ENCODE measurements around the gene PAPPA2. TPM values are rescaled to one million over a fixed set of nuclear protein-coding genes. Genes with fewer than 3 reads are reported as not detected.

PAPPA2 gene
- polyA plus RNA-seq, 1 donor: 1.4 TPM

GRCh38 chr1:176778056-176778455 lies 315.1 kb downstream of the PAPPA2 start:
- no peak for DNase-seq
- Histone ChIP-seq H3K36me3 (ENCODE audit: control insufficient read depth, insufficient read depth, low read length) (no peaks in the 10 kb centered on the region), H3K27ac (ENCODE audit: low read length) (no peak overlapping the region), H3K4me3 (ENCODE audit: low read length) (no peak overlapping the region), H3K9me3 (ENCODE audit: control insufficient read depth, low read depth, low read length) (no peaks in the 10 kb centered on the region), H3K27me3 (ENCODE audit: control insufficient read depth, insufficient read depth, low read length) (no peaks in the 10 kb centered on the region), H3K4me1 (ENCODE audit: control insufficient read depth, insufficient read depth, low read length) (no peaks in the 10 kb centered on the region)
- no CpG with 5 or more reads among the region's 1 CpG for WGBS (ENCODE audit: insufficient coverage, low lambda C conversion rate)

GRCh38 chr1:176779992-176780328 lies 317.0 kb downstream of the PAPPA2 start:
- H3K27ac ChIP-seq (ENCODE audit: low read length): no peak overlapping the region
- no peak for DNase-seq
- no peaks in the 10 kb centered on the region for H3K36me3 ChIP-seq (ENCODE audit: control insufficient read depth, insufficient read depth, low read length)
- H3K27me3 ChIP-seq (ENCODE audit: control insufficient read depth, insufficient read depth, low read length): no peaks in the 10 kb centered on the region
- H3K4me1 ChIP-seq (ENCODE audit: control insufficient read depth, insufficient read depth, low read length): no peaks in the 10 kb centered on the region
- H3K4me3 ChIP-seq (ENCODE audit: low read length): no peak overlapping the region
- H3K9me3 ChIP-seq (ENCODE audit: control insufficient read depth, low read depth, low read length): no peaks in the 10 kb centered on the region
- no CpG with 5 or more reads among the region's 1 CpG for WGBS (ENCODE audit: insufficient coverage, low lambda C conversion rate)

GRCh38 chr1:176783309-176783708 lies 320.3 kb downstream of the PAPPA2 start:
- no peaks in the 10 kb centered on the region for H3K36me3 ChIP-seq (ENCODE audit: control insufficient read depth, insufficient read depth, low read length)
- H3K9me3 ChIP-seq (ENCODE audit: control insufficient read depth, low read depth, low read length): no peaks in the 10 kb centered on the region
- WGBS (ENCODE audit: insufficient coverage, low lambda C conversion rate): 88% methylated on average over 3 of the region's 5 CpGs
- H3K4me3 ChIP-seq (ENCODE audit: low read length): no peak overlapping the region
- no peaks in the 10 kb centered on the region for H3K27me3 ChIP-seq (ENCODE audit: control insufficient read depth, insufficient read depth, low read length)
- H3K4me1 ChIP-seq (ENCODE audit: control insufficient read depth, insufficient read depth, low read length): no peaks in the 10 kb centered on the region
- no peak overlapping the region for H3K27ac ChIP-seq (ENCODE audit: low read length)
- DNase-seq: no peak

- Histone ChIP-seq H3K36me3 (ENCODE audit: control insufficient read depth, insufficient read depth, low read length) (no peaks in the 10 kb centered on the region), H3K4me3 (ENCODE audit: low read length) (no peak overlapping the region), H3K9me3 (ENCODE audit: control insufficient read depth, low read depth, low read length) (no peaks in the 10 kb centered on the region), H3K27ac (ENCODE audit: low read length) (no peak overlapping the region), H3K27me3 (ENCODE audit: control insufficient read depth, insufficient read depth, low read length) (no peaks in the 10 kb centered on the region), H3K4me1 (ENCODE audit: control insufficient read depth, insufficient read depth, low read length) (no peaks in the 10 kb centered on the region)
- DNase-seq: no peak
- WGBS (ENCODE audit: insufficient coverage, low lambda C conversion rate): 100% methylated on average over 1 of the region's 6 CpGs
Measured at GRCh38 chr1:176785056-176785455, 322.1 kb downstream of the PAPPA2 start.

- no peaks in the 10 kb centered on the region for H3K27me3 ChIP-seq (ENCODE audit: control insufficient read depth, insufficient read depth, low read length)
- no peak overlapping the region for H3K4me3 ChIP-seq (ENCODE audit: low read length)
- no peaks in the 10 kb centered on the region for H3K9me3 ChIP-seq (ENCODE audit: control insufficient read depth, low read depth, low read length)
- H3K36me3 ChIP-seq (ENCODE audit: control insufficient read depth, insufficient read depth, low read length): no peaks in the 10 kb centered on the region
- no CpG with 5 or more reads among the region's 5 CpGs for WGBS (ENCODE audit: insufficient coverage, low lambda C conversion rate)
- H3K27ac ChIP-seq (ENCODE audit: low read length): no peak overlapping the region
- no peak for DNase-seq
- H3K4me1 ChIP-seq (ENCODE audit: control insufficient read depth, insufficient read depth, low read length): no peaks in the 10 kb centered on the region
Measured at GRCh38 chr1:176785791-176786190, 322.8 kb downstream of the PAPPA2 start.

GRCh38 chr1:176786274-176786673 lies 323.3 kb downstream of the PAPPA2 start:
- Histone ChIP-seq H3K27ac (ENCODE audit: low read length) (no peak overlapping the region), H3K27me3 (ENCODE audit: control insufficient read depth, insufficient read depth, low read length) (no peaks in the 10 kb centered on the region), H3K36me3 (ENCODE audit: control insufficient read depth, insufficient read depth, low read length) (no peaks in the 10 kb centered on the region), H3K4me1 (ENCODE audit: control insufficient read depth, insufficient read depth, low read length) (no peaks in the 10 kb centered on the region), H3K9me3 (ENCODE audit: control insufficient read depth, low read depth, low read length) (no peaks in the 10 kb centered on the region), H3K4me3 (ENCODE audit: low read length) (no peak overlapping the region)
- DNase-seq: no peak
- WGBS (ENCODE audit: insufficient coverage, low lambda C conversion rate): no CpG with 5 or more reads among the region's 4 CpGs

- Histone ChIP-seq H3K4me3 (ENCODE audit: low read length) (no peak overlapping the region), H3K36me3 (ENCODE audit: control insufficient read depth, insufficient read depth, low read length) (no peaks in the 10 kb centered on the region), H3K4me1 (ENCODE audit: control insufficient read depth, insufficient read depth, low read length) (no peaks in the 10 kb centered on the region), H3K27ac (ENCODE audit: low read length) (no peak overlapping the region), H3K9me3 (ENCODE audit: control insufficient read depth, low read depth, low read length) (no peaks in the 10 kb centered on the region), H3K27me3 (ENCODE audit: control insufficient read depth, insufficient read depth, low read length) (no peaks in the 10 kb centered on the region)
- WGBS (ENCODE audit: insufficient coverage, low lambda C conversion rate): no CpG with 5 or more reads among the region's 1 CpG
- DNase-seq: no peak
Measured at GRCh38 chr1:176789571-176790090, 326.7 kb downstream of the PAPPA2 start.

- Histone ChIP-seq H3K4me1 (ENCODE audit: control insufficient read depth, insufficient read depth, low read length) (no peaks in the 10 kb centered on the region), H3K4me3 (ENCODE audit: low read length) (no peak overlapping the region), H3K27ac (ENCODE audit: low read length) (no peak overlapping the region), H3K9me3 (ENCODE audit: control insufficient read depth, low read depth, low read length) (no peaks in the 10 kb centered on the region), H3K27me3 (ENCODE audit: control insufficient read depth, insufficient read depth, low read length) (no peaks in the 10 kb centered on the region), H3K36me3 (ENCODE audit: control insufficient read depth, insufficient read depth, low read length) (no peaks in the 10 kb centered on the region)
- 73% methylated on average over 2 of the region's 3 CpGs for WGBS (ENCODE audit: insufficient coverage, low lambda C conversion rate)
- DNase-seq: no peak
Measured at GRCh38 chr1:176790786-176791185, 327.8 kb downstream of the PAPPA2 start.

- no peaks in the 10 kb centered on the region for H3K27me3 ChIP-seq (ENCODE audit: control insufficient read depth, insufficient read depth, low read length)
- WGBS (ENCODE audit: insufficient coverage, low lambda C conversion rate): no CpG with 5 or more reads among the region's 3 CpGs
- no peak overlapping the region for H3K4me3 ChIP-seq (ENCODE audit: low read length)
- H3K36me3 ChIP-seq (ENCODE audit: control insufficient read depth, insufficient read depth, low read length): no peaks in the 10 kb centered on the region
- H3K9me3 ChIP-seq (ENCODE audit: control insufficient read depth, low read depth, low read length): no peaks in the 10 kb centered on the region
- no peak for DNase-seq
- no peaks in the 10 kb centered on the region for H3K4me1 ChIP-seq (ENCODE audit: control insufficient read depth, insufficient read depth, low read length)
- no peak overlapping the region for H3K27ac ChIP-seq (ENCODE audit: low read length)
Measured at GRCh38 chr1:176791906-176792305, 328.9 kb downstream of the PAPPA2 start.

- H3K36me3 ChIP-seq (ENCODE audit: control insufficient read depth, insufficient read depth, low read length): no peaks in the 10 kb centered on the region
- no peaks in the 10 kb centered on the region for H3K9me3 ChIP-seq (ENCODE audit: control insufficient read depth, low read depth, low read length)
- no peak overlapping the region for H3K27ac ChIP-seq (ENCODE audit: low read length)
- 80% methylated on average over 1 of the region's 5 CpGs for WGBS (ENCODE audit: insufficient coverage, low lambda C conversion rate)
- no peak overlapping the region for H3K4me3 ChIP-seq (ENCODE audit: low read length)
- H3K4me1 ChIP-seq (ENCODE audit: control insufficient read depth, insufficient read depth, low read length): no peaks in the 10 kb centered on the region
- no peaks in the 10 kb centered on the region for H3K27me3 ChIP-seq (ENCODE audit: control insufficient read depth, insufficient read depth, low read length)
- DNase-seq: no peak
Measured at GRCh38 chr1:176794897-176795508, 332.0 kb downstream of the PAPPA2 start.

- Histone ChIP-seq H3K27me3 (ENCODE audit: control insufficient read depth, insufficient read depth, low read length) (no peaks in the 10 kb centered on the region), H3K36me3 (ENCODE audit: control insufficient read depth, insufficient read depth, low read length) (no peaks in the 10 kb centered on the region), H3K4me1 (ENCODE audit: control insufficient read depth, insufficient read depth, low read length) (no peaks in the 10 kb centered on the region), H3K4me3 (ENCODE audit: low read length) (no peak overlapping the region), H3K9me3 (ENCODE audit: control insufficient read depth, low read depth, low read length) (no peaks in the 10 kb centered on the region), H3K27ac (ENCODE audit: low read length) (no peak overlapping the region)
- no peak for DNase-seq
- WGBS (ENCODE audit: insufficient coverage, low lambda C conversion rate): 79% methylated on average over 2 of the region's 2 CpGs
Measured at GRCh38 chr1:176795929-176796328, 333.0 kb downstream of the PAPPA2 start.

Measured in large intestine (tissue), 3 donors.